ENCODE results near the gene BLOC1S4. TPM values are rescaled to one million over a fixed set of nuclear protein-coding genes. Genes with fewer than 3 reads are reported as not detected.

BLOC1S4 gene
- total and polyA plus RNA-seq, 2 experiments from 2014 or later, result 23.9 to 35.2 TPM

DNA sequence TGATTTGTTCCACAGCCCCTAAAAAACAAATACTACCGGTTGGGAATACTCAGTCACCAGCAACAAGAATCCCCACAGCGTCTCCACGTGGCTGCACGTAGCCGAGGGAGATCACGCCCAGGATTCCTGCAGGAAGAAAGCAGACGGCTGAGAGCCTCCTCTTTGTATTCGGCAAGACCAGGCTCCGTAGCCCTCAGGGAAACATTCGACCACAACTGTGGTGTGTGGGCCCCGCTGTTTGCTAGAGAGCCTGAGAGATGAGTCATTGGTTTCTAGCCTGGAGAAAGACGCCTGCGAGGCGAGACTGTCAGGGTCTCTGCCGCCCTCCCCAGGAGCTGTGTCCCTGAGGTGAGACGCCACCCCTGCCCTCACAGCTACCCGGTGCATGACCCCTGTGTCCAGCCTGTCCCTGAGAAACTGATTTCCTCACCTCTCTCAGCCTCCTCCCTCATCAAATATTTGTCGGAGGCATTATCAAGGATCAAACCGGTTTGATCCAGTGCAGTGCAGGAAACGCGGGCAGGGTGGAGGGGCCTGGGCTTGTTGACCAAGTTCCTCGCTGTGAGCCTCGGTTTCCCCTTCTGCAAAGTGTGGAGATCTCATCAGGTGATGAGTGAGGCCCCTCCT lies 27.0 kb upstream of the BLOC1S4 start:
- Histone ChIP-seq H3K27me3 (ENCODE audit: insufficient read depth) (no peaks in the 10 kb centered on the region), H3K4me3 (no peak overlapping the region), H3F3A (replicated peaks; ENCODE audit: low read depth) (no peaks in the 10 kb centered on the region), H2AFZ (peak overlapping the region; percentile 28), H3K27ac (ENCODE audit: low read depth) (no peak overlapping the region; the same call in 1 of the 2 replicates), H3K9me2 (ENCODE audit: insufficient read depth) (no peaks in the 10 kb centered on the region), H4K20me1 (replicated peaks; ENCODE audit: insufficient read depth) (no peaks in the 10 kb centered on the region), H3K36me3 (ENCODE audit: insufficient read depth) (no peaks in the 10 kb centered on the region), H3K4me2 (no peak overlapping the region; the same call in 1 of the 2 replicates), H3K4me1 (ENCODE audit: insufficient read depth) (peaks cover 3% of the 10 kb centered on the region; the same call in 1 of the 2 replicates), H3K79me2 (replicated peaks; ENCODE audit: insufficient read depth) (no peaks in the 10 kb centered on the region)
- TF ChIP-seq CTCF (conservative IDR thresholded peaks at IDR 0.05; ENCODE audit: low read depth in 2 of 2) (no peak), EZH2 (IDR thresholded peaks at IDR 0.05; ENCODE audit: low read depth, unreplicated experiment) (no peak), POLR2AphosphoS5 (IDR thresholded peaks at IDR 0.05; ENCODE audit: low read depth) (no peak), ZNF462 (CRISPR knock-in tag; IDR thresholded peaks at IDR 0.05) (no peak), CREB1 (CRISPR knock-in tag; IDR thresholded peaks at IDR 0.05; ENCODE audit: low read depth) (no peak), EZH2phosphoT487 (IDR thresholded peaks at IDR 0.05; ENCODE audit: unreplicated experiment) (no peak), ZNF114 (CRISPR knock-in tag; IDR thresholded peaks at IDR 0.05) (no peak)
- ATAC-seq (peak; percentile 58), DNase-seq (ENCODE audit: low spot score) (peak; percentile 72)
- Mint-ChIP-seq H3K4me1 (peaks cover 29% of the 10 kb centered on the region), H3K27ac (peak overlapping the region; percentile 44; the same call in 1 of the 2 replicates), H3K4me3 (no peak overlapping the region), H3K36me3 (ENCODE audit: low read depth) (peaks cover 15% of the 10 kb centered on the region), H3K27me3 (ENCODE audit: insufficient read depth, low read depth, poor library complexity) (peaks cover 18% of the 10 kb centered on the region), H3K9me3 (peaks cover 20% of the 10 kb centered on the region)

Measured in GM23338 (cell line).